Stimulated activated CD4-positive, alpha-beta T cell treated with anti-CD3 and anti-CD28 coated beads, TNF-alpha, amount 100 ng/mL, for 48 hours (primary cell): ENCODE measurements around the gene CACNA1H.

Experiments used
- DNase-seq, 3 donors: peaks; one replicate each; pipeline ENCODE4 v3.0.0-alpha.2; 2020; ENCODE audit warnings: low read depth in 3 of 3

Gene CACNA1H

GRCh38 chr16:1142911-1143310 lies 10.0 kb upstream of the CACNA1H start:
- no peak for DNase-seq

DNA sequence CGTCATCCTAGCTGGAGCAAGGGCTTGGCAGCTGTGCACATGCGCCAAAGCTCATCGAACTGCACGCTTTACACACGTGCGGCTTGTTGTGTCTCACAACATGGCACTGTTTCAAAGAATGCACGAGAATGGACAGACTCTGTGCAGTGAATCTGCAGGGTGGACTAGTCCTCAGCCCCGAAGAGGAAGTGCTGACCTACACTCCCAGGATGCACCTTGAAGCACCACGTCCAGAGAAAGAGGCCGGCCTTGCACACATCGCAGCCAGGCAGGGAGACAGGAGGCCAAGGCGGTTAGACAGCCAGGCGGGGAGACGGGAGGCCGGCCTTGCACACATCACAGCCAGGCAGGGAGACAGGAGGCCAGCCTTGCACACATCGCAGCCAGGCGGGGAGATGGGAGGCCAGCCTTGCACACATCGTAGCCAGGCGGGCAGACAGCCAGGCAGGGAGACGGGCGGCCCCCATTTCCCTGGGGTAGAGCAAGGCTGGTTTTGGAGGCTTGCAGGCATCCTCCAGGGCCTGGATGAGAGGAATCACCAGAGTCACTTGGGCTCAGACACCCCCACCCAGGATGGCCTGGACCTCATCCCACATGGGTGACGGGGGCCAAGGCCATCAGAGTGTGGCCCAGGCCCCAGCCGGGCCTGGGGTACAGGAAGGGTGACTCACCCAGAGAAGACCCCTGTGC lies 9.0 kb upstream of the CACNA1H start:
- no peak for DNase-seq

- DNase-seq, result no peak
Measured at GRCh38 chr16:1144476-1145382, 8.2 kb upstream of the CACNA1H start.

DNA sequence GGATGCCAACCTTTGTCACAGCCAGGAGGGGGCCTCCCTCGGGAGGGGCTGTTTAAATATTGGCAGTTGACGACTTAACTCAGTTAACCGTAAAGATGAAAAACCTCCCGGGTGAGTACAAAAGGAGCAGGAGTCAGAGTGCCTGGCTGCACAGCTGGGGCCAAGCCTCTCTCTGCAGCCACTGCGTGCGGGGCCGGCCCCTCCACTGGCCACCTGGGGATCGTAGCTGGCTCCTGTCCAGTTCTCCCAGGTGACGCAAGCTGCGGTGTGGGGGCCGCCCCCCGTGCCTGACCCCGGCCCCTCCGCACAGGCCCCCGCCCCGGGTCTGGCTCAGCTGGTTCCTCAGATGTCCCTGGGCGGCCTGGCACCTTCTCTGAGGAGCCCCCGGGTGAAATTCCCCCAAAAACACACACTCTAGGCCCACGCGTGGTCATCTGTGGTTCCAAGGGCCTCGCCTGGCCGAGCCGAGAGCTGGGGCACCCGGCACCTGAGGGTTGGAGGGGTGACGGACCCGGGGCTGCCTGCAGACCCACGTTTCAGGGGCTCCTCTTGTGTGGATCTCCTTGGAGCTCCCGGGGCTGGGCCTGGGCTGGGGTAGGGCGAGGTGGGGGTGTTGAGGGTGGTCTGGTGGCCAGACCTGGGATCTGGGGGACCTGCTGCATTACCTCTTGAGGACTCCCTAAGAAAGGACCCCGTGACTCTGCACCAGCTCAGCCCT lies 7.4 kb upstream of the CACNA1H start:
- no peak for DNase-seq

- DNase-seq, result no peak
Measured at GRCh38 chr16:1146409-1146808, 6.5 kb upstream of the CACNA1H start.

GRCh38 chr16:1147027-1147426 lies 5.9 kb upstream of the CACNA1H start:
- DNase-seq, result no peak

GRCh38 chr16:1149101-1149636 lies 3.7 kb upstream of the CACNA1H start:
- no peak for DNase-seq

DNA sequence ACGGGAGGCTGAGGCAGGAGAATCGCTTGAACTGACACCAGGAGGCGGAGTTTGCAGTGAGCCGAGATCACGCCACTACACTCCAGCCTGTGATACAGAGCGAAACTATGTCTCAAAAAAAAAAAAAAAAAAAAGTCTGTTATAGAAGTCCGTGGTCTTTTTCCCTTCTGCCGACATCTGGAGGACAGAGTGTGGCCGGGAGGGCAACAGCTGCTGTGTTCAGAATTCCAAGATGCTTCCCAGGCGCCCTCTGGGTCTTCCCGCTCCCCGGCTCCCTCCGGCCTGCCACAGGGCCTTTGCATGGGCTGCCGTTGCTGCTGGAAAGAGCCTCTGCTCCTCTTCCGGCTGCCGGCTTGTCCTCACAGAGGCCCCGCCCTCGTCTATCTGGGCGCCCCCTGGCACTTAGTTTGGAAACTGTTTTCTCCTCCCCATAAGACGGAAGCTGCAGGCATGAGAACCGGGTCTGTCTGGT lies 2.4 kb upstream of the CACNA1H start:
- peak in 2 of 3 donors; percentile 11 to 15 for DNase-seq

GRCh38 chr16:1151424-1152122 lies 1.3 kb upstream of the CACNA1H start:
- no peak for DNase-seq

GRCh38 chr16:1152123-1152638 lies 725 bp upstream of the CACNA1H start:
- DNase-seq, result peak in 1 of 3 donors; percentile 42

DNA sequence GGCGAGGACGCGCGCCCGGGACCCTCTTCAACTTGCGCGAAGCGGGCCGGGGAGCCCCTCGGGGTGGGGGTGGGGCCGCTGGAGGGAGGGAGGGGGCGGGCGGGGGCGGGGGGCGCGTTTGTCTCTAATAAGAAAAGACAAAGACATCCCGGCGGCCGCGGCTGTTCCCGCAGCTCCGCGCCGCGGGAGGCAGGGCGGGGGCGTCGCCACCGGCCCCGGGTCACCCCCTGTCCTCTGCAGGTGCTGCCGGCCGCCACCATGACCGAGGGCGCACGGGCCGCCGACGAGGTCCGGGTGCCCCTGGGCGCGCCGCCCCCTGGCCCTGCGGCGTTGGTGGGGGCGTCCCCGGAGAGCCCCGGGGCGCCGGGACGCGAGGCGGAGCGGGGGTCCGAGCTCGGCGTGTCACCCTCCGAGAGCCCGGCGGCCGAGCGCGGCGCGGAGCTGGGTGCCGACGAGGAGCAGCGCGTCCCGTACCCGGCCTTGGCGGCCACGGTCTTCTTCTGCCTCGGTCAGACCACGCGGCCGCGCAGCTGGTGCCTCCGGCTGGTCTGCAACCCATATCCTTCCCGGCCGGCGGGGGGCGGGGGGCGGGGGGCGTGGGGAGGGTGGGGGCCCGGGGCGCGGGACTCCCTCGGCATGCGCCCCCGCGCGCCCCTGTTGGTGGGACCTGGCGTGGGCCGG lies 714 bp downstream of the CACNA1H start:
- no peak for DNase-seq

- DNase-seq, result no peak
Measured at GRCh38 chr16:1154291-1154886, 1.5 kb downstream of the CACNA1H start.

DNA sequence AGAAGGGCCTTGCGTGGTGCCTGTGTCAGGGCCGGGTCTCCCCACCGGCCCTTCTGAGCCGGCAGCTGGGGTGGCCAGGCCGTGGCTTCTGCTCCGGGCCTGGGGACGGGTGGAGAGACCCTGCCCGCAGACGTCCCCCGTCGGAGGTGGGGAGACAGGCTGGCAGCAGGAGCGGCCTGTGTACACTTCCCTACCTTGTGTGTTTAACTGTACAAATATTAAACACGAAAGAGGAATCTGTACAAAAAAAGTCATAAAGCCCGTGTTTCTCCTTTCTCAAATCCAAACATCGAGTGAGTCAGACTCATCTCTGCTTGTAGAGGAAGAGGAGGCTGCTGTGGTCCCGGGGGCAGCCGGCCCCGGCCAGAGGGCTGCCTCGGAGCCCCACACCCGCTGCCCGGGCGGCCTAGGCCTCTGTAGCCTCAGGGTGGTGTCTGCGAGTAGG lies 2.0 kb downstream of the CACNA1H start:
- DNase-seq, result no peak

- no peak for DNase-seq
Measured at GRCh38 chr16:1155353-1156054, 2.6 kb downstream of the CACNA1H start.

DNA sequence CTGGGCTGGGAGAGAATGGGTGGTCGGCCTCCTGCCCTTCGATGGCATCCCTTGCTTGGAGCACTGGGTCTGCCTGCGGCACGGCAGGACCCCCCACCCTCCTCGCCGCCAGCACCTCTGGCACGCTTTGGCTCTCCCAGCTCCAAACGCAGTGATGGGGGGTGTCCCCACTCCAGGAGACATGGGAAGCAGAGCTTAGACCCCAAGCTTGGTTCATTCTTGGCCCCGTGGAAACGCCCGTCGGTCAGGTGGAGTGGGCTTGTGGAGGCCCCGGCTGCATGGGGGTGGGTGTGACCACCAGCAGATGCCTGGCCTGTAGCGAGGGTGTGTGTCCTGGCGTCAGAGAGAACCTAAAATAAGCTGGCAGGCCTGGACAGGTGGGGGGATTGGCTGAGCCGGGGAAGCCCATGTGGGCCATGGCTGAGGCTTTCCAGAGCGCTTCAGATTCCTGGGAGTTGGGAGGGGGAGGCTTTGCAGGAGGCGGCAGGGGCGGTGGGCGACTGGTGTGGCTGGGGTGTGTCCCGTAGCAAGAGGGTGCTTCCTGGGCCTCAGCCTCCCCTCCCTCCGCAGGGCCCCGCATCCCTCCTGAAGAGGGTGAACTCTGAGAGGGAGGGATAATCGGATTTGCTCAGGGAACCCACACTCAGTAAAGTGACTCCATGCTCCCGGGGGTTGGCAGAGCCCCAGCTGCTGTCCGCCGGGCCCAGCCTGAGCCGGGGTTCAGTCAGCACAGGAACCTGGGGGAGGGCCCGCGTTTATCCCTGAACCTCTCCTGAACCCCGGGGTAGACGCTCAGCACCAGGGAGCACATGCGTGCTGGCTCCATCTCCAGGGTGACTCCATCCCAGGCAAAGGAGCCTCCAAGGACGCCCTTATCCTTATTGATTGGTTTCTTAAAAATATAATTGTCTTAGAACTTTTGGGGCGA lies 3.4 kb downstream of the CACNA1H start:
- DNase-seq, result no peak

DNA sequence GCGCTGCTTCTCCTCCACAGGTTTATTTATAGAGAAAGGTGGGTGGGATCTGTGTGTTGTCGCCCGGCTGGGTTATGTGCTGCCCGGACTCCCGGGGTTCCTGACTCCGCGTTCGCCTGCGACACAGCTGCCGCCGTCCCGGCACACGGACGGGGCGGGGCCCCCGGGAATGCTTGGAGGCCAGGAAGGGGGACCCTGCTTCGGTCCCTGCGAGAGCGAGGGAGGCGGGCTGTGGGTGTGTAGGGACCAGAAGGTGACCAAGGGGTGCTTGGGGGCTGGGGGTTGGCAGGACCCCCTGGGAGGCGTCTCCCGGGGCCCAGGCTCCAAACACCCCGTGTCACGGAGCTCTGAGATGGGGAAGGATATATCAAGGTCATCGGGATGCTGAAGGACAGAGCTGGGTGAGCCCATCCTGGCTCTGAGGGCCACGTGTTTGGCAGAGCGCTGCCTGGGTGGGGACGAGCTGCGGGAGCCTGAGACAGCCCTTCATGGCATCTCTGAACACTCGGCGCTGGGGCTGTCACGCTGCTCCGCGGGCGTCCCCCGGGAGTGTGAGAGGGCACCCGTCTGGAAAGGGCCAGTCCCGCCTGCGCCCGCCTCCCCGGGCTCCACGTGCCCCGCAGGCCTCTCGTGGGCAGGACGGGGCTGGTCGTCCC lies 4.2 kb downstream of the CACNA1H start:
- DNase-seq, result no peak

GRCh38 chr16:1157639-1158455 lies 4.9 kb downstream of the CACNA1H start:
- DNase-seq, result no peak
